GM18858 (cell line): Measurements from ENCODE around the gene PAPSS2.
"Not testable (repeated sequence)": the region's sequence is repeated elsewhere in the genome, so short reads cannot be mapped to it uniquely, and the experiment has no call there.

Source experiments
- ATAC-seq: cut with Tn5 transposase; IDR thresholded peaks from one replicate; pipeline ENCODE4 v1.9.1; 2021; ENCODE audit not compliant: unreplicated experiment

The PAPSS2 gene

DNA sequence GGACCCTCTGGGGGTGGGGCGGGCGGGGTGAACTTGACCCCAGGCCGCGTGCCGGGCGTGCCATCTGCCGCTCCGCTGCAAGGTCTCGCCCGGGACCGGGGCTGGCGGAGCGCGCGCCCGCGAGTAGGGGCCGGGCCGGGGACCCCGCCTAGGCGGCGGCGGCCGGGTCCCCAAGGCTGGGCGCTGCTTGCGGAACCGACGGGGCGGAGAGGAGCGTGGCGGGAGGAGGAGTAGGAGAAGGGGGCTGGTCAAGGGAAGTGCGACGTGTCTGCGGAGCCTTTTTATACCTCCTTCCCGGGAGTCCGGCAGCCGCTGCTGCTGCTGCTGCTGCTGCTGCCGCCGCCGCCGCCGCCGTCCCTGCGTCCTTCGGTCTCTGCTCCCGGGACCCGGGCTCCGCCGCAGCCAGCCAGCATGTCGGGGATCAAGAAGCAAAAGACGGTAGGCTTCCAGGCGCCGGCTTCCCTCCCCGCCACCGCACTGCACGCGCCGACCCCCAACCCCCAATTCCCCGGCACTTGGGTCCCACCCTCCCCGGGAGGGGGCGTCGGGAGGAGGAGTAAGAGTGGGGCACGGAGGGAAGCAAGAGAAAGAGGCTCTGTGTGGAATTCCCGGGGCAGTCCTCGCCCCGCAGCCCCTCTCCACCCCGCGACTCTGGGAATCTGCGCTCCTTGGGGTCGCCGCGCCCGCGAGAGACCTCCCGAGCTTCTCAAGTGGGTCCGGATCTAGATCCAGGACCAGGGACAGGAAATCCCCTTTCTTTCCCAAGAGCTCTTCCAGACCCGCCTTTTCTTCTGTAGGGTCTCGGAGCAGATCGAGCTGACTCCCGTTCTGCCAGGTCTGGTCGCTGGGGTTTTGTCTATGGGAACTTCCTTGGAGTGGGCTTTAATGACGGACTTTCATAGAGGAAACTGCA lies at the start of gene PAPSS2:
Gene PAPSS2 (plus strand): TSS at position 308 of the 913 bp plus-strand sequence. CDS start 104 bp downstream, at position 412.
- ATAC-seq: no peak

DNA sequence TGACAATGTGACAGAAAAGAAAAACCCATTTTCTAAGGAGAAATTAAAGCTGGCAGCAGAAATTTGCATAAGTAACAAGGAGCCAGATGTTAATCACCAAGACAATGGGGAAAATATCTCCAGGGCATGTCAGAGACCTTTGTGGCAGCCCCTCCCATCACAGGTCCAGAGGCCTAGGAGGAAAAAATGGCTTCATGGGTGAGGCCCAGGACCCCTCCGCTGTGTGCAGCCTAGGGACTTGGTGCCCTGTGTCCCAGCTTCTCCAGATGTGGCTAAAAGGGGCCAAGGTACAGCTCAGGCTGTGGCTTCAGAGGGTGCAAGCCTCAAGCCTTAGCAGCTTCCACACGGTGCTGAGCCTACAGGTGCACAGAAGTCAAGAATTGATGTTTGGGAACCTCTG lies 48.3 kb upstream of the PAPSS2 start:
- not testable (repeated sequence) for ATAC-seq

DNA sequence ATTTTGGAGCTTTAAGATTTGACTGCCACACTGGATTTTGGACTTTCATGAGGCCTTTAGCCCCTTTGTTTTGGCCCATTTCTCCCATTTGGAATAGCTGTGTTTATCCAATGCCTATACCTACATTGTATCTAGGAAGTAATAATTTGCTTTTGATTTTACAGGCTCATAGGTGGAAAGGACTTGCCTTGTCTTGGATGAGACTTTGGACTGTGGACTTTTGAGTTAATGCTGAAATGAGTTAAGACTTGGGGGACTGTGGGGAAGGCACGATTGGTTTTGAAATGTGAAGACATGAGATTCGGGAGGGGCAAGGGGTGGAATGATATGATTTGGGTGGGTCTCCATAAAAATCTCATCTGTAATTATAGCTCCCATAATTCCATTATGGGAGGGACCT lies 47.6 kb upstream of the PAPSS2 start:
- ATAC-seq: no peak

DNA sequence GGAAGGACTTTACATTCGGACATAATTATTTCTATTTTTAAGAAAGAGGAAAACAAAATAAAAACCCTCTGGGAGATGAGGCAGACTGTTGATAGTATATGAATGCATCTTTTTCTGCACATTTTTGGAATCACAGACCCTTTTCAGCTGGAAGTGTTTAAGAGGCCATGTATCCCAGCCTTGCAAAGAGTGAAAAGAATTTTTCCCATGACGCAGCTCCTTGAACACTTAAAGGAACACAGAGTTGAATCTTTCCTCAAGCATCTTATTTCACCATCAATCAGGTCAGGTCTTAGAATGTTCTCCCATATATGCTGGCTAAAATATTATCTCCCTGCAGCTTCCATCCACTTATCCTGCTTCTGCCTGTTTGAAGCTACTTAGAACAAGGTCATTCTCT lies 45.9 kb upstream of the PAPSS2 start:
- ATAC-seq: no peak

DNA sequence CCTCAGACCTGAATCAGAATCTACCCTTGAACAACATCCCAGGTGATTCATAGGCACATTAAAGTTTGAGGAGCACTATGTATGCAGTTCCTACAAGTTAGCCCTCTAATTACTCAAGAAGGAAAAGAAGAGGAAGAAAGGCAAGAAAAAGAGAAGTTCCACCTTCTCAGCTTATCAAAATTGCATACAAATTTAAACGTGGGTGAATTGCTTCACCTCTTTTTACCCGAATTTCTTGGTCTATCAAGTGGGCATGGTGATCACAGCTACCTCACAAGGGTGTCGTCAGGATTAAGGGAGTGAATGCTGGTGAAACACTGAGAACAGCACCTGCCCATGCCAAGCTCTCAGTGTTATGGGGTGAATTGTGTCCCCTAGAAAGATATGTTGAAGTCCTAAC lies 43.8 kb upstream of the PAPSS2 start:
- ATAC-seq: no peak

DNA sequence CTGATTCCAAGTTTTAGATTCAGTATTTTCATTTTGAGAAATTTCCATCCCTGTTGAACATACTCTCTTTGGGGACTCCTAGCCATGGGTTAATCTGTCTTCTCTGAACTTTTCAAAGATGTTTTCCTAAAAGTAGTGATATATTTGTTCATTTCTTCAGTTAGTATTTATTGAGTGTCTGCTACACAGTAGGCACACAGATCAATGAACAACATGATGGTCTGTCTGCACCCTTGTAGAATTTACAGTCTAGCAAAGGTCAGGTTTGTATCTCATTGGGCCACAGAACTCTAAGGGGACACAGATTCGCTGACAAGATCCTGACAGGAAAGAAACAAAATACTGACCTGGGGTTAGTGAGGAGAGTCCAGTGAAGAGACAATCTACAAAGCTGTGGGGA lies 42.2 kb upstream of the PAPSS2 start:
- ATAC-seq: no peak

DNA sequence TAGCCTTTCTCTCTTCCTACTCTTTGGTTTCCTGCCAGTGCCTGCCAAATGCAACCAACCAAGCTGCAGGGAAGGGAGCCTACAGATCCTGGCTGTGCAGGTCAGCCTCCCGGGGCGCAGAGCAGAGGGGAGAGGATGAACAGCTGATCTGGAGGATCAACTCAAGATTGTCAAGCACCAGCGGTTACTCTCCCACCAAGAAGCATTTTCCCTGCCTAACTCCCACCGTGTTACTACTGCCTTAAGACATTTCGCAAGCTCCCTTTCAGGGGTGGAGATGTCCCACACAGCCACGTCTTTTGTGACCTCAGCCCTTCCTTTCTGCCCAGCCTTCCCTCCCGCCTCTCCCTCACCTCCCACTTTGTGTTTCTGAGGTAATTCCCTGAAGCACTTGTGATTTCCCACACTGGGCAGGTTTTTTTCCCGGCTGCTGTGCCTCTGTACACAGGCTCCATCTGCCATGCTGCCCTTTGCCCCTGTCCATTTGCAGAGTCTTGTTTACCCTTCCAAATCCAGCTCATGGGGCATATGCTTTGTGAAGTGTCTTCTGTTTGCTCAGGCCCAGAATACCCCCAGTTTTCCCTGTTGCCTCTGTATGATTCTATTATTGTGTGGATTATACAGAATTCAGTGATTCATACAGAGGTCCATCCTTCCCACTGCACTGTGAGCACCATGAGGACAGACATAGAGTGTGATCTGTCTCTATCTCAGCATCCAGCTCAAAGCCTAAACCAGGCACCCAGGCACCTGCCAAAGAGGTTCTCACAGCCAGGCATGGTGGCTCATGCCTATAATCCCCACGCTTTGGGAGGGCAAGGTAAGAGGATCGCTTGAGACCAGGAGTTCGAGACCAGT lies 40.9 kb upstream of the PAPSS2 start:
- no peak for ATAC-seq

DNA sequence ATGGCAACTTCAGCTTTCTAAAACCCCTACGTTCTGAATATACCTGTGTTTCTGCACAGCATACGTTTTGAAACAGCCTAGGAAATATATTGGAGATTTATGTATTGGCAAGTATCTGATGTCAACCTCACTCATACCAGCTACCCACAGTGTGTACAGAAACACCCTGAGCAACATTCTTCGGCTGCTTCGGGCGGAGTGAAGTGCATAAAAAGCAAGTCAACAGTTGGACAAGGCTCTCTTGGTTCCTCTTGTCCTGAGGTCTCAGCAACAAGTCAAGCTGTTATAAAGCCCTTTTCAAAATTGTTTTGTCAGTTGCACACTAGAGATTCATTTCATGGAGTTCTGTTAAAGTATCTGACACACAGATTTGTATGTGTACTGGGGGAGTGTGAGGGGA lies 40.0 kb upstream of the PAPSS2 start:
- ATAC-seq: no peak

DNA sequence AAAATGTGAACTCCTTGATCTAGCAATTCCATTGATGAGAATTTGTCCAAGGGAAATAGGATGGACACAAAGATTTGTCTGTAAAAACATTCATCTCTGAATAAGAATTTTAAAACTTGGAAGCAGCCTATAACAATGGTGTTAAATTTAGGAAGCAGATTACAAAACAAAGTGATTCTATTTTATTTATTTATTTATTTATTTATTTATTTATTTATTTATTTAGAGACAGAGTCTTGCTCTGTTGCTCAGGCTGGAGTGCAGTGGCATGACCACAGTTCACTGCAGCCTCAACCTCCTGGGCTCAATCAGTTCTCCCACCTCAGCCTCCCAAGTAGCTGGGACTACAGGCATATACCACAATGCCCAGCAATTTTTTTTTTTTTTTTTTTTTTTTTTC lies 38.2 kb upstream of the PAPSS2 start:
- ATAC-seq: not testable (repeated sequence)

DNA sequence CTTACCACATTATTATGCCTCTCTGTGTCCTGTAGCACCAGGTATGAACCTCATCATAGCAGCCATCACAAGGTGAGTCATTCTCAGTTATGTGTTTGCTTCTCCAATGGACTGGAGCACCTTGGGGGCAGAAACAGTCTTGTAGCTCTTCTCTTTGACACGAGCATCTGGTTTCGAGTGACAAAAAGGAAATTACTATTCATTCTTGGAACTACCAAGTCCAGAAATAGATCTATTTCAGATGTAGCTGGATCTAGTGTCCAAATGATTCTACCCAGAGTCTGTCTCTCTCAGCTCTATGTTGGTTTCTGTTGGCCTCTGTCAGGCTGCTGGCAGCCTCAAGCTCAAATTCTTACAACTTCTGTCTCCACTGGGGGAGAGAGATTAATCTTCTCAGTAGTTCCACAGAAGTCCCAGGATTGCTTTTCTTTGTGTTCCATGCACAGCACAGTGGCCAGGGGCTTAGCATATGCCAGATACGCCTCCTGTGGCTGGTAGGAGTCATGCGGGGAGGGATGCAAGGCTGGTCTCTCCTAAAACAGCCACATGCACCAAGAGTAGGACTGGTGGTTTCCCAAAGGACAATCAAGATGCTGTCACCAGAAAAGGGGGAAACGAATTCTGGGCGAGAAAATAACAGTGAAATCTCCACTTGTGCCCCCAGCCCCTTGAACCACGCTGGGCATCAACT lies 37.2 kb upstream of the PAPSS2 start:
- peak; percentile 57 for ATAC-seq

DNA sequence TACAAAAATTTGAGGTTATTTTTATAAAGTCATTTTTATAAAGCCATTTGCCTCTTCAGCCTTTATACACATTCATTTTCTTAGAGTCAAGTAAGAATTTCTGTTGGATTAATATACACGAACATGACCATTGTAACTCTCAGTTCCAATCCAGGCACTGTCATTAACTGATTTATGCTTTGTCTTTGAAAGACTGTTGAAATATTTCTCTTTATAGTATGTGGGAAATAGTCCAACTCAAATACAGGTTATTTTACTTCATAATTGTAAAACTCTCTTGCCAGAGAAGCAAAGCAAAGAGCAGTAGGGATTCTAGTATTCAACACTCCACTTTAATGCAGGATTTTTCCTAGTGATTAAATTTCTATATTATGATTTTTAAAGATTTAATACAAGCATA lies 36.5 kb upstream of the PAPSS2 start:
- no peak for ATAC-seq

DNA sequence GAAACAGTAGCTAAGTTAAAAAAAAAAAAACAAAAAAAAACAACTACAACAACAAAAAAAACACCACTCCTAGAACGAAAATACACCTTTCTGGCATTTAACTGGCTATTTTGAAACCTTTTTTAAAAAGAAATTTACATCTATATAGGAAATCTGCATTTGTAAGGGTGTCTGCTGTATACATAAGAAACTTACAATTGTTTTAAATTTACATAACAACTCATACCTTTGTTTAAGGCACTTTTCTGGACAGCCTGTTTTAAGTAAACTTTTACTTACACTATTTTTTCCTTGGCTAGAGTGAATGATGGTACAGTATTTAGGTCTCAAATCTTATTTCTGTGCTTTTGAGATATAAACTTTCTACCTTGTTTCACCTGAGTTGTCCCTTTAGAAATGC lies 34.0 kb upstream of the PAPSS2 start:
- ATAC-seq: no peak

DNA sequence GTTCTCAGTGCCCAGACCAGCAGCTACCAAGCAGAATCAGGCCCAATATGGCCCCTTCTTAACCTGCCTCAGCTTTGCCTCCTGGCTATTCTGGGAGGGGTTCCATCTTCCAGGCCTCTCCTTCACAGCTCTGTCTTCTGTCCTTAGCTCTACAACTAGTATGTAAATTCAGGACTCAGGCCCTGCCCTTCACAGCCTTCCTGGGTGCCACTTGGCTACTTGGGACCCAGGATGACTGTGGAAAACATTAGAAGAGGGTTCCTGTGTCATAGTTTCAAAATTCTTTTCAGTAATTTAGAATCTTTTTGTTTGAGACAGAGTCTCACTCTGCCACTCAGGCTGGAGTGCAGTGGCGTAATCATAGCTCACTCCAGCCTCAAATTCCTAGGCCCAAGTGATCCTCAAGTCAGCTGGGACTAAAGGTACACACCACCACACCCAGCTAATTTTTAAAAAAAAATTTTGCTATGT lies 33.2 kb upstream of the PAPSS2 start:
- no peak for ATAC-seq

DNA sequence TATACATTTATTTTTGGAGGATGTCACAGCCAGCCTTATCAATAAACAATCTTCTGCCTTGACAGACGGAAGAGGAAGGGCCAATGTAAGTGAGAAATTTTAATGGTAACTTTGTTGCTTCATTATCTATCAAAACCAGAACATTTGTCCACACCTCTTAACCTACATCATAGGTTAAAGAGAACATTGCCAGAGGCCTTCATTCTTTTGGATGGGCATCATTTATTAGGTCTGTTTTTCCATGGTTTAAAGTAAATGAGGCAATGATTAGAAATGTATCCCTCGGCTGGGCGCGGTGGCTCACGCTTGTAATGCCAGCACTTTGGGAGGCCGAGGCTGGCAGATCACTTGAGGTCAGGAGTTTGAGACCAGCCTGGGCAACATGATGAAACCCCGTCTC lies 29.5 kb upstream of the PAPSS2 start:
- no peak for ATAC-seq

DNA sequence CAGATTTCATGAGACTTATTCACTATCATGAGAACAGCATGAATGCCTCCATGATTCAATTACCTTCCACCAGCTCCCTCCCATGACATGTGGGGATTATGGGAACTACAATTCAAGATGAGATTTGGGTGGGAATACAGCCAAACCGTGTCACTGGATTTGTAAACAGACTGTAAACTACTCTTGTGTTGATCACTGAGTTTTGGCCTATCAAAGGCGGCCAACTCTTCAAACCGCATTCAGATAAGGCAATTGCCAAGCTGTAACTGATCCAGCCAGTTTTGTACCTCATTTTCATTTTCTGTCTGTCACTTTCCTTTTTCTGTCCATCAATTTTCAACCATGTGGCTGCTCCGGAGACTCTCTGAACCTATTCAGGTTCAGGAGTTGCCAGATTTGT lies 27.2 kb upstream of the PAPSS2 start:
- ATAC-seq: no peak

DNA sequence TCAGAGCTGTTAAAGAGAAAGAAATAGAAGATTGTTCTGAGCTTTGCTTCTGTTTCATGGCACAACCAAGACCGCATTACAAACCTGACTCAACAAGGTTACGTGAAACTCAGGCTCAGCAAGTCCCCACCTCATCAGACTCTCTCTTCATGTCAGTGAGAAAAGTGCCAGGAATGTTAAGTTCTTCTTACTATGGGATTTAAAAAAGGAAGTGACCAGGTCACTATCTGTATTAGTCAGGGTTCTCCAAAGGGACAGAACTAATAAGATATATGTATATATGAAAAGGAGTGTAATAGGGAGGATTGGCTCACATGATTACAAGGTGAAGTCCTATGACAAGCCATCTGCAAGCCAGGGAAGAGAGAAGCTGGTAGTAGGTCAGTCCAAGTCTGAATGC lies 25.4 kb upstream of the PAPSS2 start:
- no peak for ATAC-seq

DNA sequence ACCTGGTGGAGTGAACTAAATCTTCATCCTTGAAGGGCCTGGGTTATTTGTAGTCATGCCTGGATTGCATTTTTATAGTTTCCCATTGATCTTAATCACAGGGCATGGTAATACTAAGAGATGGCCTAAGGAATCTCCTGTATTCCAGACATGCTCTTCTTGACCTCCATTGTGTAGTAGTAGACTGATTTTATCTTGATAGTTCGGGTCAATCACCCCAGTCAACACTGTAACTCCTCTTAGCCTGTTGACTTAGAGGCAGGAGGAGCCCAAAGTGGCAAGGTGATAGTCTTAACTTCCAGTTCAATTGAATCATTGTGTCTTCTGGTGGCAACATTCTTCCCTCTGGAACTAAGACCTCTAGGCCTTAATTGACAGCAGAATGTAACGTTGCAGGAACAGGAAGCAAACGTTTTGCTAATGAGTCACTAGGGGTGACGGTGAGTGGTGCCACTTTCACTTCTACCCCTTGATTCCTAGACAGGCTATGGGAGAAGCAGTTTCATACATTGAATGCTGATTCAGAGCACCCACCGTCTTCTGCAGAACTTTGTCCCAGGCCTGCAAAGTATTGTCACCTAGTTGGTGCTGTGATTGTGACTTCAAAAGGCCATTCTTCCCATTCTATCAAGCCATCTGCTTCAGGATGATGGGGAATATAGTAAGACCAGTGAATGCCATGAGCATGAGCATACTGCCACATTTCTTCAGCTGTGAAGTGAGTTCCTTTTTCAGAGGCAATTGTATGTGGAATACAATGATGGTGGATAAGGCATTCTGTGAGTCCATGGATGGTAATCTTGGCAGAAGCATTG lies 24.0 kb upstream of the PAPSS2 start:
- peak; percentile 69 for ATAC-seq

DNA sequence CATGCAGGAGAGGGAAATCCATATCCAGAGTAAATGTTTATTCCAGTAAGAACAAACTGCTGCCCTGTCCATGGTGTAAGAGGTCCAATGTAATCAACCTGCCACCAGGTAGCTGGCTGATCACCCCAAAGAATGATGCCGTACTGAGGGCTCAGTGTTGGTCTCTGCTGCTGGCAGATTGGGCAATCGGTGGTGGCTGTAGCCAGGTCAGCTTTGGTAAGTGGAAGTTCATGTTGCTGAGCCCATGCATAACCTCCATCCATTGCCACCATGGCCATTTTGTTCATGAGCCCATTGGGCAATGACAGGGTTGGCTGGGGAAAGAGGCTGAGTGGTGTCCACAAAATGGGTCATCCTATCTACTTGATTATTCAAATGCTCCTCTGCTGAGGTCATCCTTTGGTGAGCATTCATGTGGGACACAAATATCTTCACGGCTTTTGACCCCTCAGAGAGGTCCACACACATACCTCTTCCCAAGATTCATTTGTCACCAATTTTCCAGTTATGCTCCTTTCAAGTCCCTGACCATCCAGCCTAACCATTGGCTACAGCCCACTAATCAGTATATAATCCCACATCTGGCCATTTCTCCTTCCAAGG lies 23.3 kb upstream of the PAPSS2 start:
- ATAC-seq: no peak

DNA sequence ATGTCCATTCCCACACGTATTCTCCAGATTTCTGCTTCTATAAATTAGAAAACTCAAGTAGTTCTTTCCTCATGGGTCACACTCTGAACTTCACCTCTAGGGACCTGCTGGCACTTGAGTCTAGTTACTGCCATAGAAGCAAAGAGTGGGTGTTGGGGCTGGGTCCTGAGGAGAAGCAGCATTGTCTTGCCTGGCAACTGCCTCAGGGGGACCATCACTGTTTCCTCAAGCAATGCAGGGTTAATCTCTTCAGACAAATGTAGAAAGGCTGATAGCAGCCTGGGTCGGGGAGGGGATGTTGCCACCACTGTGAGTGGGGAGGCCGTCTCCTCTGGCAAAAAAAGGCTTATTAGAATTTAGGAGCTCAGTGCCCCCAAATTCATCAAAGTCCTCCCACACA lies 20.2 kb upstream of the PAPSS2 start:
- ATAC-seq: no peak

DNA sequence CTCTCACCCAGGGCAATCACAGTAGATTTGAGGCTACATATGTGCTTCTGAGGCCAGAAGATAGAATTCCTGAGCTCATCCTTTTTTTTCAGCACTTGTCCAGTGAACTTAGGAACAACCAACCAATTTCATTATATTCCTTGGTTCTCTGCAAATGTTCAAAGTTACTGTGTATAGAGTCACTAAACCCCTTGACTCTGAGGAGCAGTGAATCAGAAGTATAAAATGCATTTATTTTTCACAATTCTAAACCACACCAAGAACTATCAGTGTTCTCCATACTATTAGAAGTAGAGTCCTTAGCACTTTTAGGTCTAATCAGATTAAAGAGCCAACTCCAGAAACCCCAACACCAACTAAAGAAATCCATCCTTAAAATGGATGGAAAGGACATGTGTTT lies 19.6 kb upstream of the PAPSS2 start:
- no peak for ATAC-seq
